Measurements from ENCODE around the gene MXI1.

- TF ChIP-seq, protein P1, sequence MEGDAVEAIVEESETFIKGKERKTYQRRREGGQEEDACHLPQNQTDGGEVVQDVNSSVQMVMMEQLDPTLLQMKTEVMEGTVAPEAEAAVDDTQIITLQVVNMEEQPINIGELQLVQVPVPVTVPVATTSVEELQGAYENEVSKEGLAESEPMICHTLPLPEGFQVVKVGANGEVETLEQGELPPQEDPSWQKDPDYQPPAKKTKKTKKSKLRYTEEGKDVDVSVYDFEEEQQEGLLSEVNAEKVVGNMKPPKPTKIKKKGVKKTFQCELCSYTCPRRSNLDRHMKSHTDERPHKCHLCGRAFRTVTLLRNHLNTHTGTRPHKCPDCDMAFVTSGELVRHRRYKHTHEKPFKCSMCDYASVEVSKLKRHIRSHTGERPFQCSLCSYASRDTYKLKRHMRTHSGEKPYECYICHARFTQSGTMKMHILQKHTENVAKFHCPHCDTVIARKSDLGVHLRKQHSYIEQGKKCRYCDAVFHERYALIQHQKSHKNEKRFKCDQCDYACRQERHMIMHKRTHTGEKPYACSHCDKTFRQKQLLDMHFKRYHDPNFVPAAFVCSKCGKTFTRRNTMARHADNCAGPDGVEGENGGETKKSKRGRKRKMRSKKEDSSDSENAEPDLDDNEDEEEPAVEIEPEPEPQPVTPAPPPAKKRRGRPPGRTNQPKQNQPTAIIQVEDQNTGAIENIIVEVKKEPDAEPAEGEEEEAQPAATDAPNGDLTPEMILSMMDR (IDR thresholded peaks at IDR 0.05; ENCODE audit: insufficient read depth, low read depth, low read length): no peak
- no peak for TF ChIP-seq EZH2 (IDR thresholded peaks at IDR 0.05; ENCODE audit: insufficient read depth, low read length)
Observed at GRCh38 chr10:110174816-110175215, 32.6 kb upstream of the MXI1 start.
